HG02623 (cell line): ENCODE results near the gene UBAP1L.
"Not testable (repeated sequence)": the region's sequence is repeated elsewhere in the genome, so short reads cannot be mapped to it uniquely, and the experiment has no call there.

Experiments
- ATAC-seq: cut with Tn5 transposase; IDR thresholded peaks from one replicate; pipeline ENCODE4 v1.9.1; 2021; ENCODE audit warnings: moderate library complexity; ENCODE audit not compliant: unreplicated experiment

Gene UBAP1L

GRCh38 chr15:65115086-65115485, at the start of gene UBAP1L:
Gene UBAP1L, minus strand, starts transcription at chr15:65115200. Its CDS starts 8,985 bp downstream, at chr15:65106215.
- no peak for ATAC-seq

- ATAC-seq, result no peak
These were observed 49.1 kb upstream of the UBAP1L start for GRCh38 chr15:65164139-65164538.

- no peak for ATAC-seq
These were observed 48.0 kb upstream of the UBAP1L start for GRCh38 chr15:65163041-65163440.

GRCh38 chr15:65156692-65157091, 41.7 kb upstream of the UBAP1L start:
- no peak for ATAC-seq

GRCh38 chr15:65154720-65155119, 39.7 kb upstream of the UBAP1L start:
- no peak for ATAC-seq

GRCh38 chr15:65147902-65148301, 32.9 kb upstream of the UBAP1L start:
- ATAC-seq, result no peak

DNA sequence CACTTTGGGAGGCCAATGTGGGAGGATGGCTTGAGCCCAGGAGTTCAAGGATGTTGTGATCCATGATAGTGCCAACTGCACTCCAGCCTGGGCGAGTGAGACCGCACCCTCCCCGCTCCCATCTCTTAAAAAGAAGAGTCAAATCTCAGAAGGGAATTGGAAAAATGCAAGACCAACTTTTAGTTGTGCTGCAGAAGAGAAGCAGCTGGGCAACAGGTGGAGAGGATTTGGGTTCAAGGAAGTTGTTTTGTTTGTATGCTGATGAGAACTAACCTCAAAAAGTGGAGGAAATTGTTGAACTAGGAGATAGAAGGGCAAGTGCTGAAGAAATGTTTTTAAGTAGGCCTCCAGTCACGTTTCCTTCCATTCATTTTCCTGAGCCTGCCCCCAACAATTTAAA, 31.4 kb upstream of the UBAP1L start:
- no peak for ATAC-seq

DNA sequence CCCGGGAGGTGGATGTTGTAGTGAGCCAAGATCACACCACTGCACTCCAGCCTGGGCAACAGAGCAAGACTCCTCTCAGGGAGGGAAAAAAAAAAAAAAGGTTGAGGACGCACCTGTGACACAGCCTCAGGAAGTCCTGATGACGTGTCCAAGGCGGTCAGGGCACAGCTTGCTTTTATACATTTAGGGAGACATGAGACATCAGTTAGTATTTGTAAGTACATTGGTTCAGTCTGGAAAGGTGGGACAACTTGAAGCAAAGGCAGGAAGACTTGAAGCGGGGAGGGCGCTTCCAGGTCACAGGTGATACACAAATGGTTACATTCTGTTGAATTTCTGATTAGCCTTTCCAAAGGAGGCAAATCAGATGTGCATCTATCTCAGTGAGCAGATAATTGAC, 23.6 kb upstream of the UBAP1L start:
- not testable (repeated sequence) for ATAC-seq

DNA sequence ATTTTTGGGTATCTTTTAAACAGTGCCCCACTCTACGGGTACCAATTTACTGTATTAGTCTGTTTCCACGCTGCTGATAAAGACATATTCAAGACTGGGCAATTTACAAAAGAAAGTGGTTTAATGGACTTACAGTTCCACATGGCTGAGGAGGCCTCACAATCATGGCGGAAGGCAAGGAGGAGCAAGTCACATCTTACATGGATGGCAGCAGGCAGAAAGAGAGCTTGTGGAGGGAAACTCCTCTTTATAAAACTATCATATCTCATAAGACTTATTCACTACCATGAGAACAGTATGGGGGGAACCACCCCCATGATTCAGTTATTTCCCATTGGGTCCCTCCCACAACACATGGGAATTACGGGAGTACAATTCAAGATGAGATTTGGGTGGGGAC, 22.9 kb upstream of the UBAP1L start:
- ATAC-seq, result not testable (repeated sequence)

DNA sequence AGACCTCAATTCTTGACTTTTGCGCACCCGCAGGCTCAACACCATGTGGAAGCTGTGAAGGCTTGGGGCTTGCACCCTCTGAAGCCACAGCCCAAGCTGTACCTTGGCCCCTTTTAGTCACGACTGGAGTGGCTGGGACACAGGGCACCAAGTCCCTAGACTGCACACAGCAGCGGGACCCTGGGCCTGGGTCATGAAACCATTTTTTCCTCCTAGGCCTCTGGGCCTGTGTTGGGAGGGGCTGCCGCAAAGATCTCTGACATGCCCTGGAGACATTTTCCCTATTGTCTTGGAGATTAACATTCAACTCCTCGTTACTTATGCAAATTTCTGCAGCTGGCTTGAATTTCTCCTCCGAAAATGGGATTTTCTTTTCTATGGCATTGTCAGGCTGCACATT, 22.1 kb upstream of the UBAP1L start:
- ATAC-seq, result not testable (repeated sequence)

DNA sequence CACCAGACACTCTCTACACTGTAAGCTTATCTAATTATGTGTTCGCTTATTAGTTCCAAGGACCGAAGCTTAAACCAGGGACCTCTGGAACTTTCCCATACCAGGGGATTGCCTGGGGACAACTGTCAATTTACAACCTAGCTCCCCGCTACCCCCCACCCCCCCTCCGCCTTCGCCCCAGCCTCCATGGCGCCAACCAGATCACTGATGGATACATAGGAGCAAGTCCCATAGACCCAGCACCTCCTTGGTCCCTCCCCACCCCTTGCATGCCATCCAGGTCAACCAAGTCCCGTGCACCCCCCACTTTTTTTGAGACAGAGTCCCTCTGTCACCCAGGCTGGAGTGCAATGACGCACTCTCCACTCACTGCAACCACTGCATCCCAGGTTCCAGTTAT, 19.5 kb upstream of the UBAP1L start:
- no peak for ATAC-seq

DNA sequence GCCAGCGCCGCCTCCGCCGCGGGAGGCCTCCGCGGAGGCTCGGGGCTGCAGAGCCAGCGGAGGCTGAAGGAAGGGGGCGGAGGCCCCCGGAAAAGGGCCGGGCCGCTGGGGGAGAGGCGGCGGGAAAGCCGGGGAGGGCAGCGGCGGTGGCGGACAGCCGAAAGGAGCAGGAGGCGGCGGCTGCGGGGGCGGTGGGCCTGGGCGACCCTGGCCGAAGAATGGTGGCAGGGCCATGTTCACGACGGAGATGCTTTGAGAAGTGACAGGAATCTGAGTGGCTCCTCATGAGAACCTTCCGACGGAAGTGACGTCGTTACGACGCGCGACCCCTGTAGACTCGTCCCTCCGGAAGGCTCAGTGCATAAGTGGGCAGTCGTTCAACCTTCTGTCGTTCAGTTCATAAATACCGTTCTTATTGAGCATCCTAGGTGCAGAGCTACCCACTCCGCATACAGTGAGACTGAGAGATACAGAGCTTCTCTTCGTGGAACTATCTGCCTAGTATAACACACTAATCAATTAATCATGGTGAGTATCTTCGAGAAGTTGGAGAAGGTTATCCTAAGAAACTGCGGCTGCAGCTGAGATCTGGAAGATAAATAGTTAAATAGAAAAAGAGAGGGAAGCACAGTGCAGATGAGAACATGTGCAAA, 18.7 kb upstream of the UBAP1L start, which contains the start of gene PDCD7:
PDCD7 (minus strand) TSS at position 261 of the 653 bp plus-strand sequence; CDS start at position 234, 27 bp downstream.
- peak; percentile 77 for ATAC-seq

DNA sequence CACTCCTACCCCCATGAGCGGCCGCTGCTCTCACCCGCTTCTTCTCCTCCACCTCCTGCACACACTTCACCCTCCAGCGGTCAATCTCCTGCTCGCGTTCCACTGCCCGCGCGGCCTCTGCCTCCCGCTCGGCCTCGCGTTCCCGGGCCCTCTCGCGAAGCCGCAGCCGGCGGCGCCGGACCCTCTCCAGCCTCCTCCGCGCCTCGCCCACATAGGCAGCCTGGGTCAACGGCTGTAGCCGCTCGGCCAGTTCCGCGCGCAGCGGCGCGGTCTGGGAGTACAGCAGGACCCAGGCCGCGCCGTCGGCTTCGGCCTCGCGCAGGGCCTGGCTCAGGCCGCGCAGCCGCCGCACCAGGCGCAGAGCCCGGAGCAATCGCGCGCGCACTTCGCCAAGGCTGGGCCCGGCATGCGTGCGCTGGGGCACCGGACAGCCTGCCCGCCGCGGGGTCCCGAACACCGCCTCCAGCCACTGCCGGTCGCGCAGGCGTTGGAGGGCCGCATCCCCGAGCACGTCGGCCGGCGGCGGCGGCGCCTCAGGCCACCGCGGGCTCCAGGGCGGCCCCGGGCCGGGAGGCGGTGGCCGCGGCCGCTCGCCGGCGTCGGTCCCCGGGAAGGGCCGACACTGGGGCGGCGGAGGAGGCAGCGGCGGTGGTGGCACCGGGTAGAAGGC, 18.0 kb upstream of the UBAP1L start:
- peak; percentile 27 for ATAC-seq

GRCh38 chr15:65130941-65131340, 15.9 kb upstream of the UBAP1L start:
- ATAC-seq, result no peak

DNA sequence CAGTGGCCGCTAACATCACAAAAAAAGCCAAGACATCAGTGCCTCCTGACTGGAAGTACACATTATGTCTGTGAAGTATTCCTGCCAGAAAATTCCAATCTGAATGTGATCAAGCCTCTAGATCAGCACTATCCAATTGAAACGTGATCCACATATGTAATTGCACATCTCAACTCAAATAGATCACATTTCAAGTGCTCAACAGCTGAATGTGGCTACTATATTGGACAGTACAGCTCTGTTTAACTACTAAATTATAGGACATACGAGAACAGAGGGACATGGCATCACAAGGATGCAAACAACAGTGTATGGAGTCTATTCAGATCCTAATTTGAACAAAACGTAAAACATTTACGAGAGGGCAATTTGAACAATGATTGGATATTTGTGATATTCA, 542 bp upstream of the UBAP1L start:
- no peak for ATAC-seq

GRCh38 chr15:65110676-65111292, 4.2 kb downstream of the UBAP1L start:
- no peak for ATAC-seq

DNA sequence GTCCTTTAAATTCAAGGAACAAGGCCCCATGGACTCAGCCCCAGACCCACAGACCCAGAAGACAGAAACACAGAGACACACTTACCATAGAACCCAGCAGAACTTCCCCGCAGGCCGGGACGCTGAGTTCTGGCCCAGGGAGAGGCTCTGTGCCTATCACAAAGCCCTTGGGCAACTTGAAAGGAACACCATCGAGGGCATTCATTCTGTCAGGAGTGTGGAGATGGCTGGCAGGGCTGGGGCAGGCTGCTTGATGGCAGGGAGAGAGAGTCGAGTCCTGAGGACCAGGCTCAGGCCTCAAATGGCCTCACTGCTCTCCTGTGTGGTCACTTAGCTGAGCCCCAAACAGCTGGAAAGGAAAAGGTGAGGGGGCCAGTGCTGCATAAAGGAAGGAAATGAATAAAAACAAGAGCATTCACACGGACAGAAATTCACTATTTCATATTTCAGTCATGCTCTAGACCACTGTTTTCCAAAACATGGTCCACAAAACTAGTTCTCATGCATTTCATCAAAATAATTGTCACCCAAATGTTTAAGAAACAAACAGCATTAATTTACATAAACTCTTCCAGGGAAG, 8.9 kb downstream of the UBAP1L start:
- ATAC-seq, result no peak

DNA sequence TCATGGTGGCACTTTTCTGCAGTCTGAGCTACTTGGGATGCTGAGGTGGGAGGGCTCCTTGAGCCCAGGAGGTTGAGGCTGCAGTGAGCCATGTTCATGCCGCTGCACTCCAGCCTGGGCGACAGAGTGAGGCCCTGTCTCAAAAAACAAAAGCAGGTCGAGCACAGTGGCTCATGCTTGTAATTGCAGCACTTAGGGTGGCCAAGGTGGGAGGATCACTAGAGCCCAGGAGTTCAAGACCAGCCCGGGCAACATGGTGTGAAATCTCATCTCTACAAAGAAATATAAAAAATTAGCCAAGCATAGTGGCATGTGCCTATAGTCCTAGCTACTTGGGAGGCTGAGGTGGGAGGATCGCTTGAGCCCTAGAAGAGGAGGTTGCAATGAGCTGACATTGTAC, 10.0 kb downstream of the UBAP1L start:
- no peak for ATAC-seq

- no peak for ATAC-seq
These were observed 12.1 kb downstream of the UBAP1L start for GRCh38 chr15:65102912-65103311.

GRCh38 chr15:65101891-65102708, 12.9 kb downstream of the UBAP1L start:
- no peak for ATAC-seq

DNA sequence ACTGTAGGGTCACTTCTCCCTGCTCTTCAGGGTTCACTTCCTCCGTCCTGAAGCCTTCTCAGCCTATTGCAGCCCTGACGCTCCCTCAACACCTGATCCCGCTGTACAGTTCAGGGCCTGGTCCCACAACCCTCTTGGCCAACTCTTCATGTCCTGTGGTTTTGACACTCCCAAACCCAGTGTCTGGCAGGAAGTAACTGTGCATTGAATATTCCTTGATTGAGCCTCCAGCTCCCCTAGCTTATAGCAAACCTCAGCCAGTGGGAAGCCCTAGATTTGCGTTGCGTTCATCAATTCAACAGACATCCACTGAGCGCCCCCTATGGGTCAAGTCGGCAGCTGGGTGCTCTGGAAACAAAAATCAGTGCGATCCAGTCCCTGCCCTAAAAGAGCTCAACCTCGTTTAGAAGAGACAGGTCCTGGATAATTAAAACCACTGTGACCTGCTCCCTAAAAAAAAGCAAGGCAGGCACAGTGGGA, 13.5 kb downstream of the UBAP1L start:
- ATAC-seq, result no peak
